Muscle layer of colon (tissue), 2 donors: ENCODE data around the gene MPRIP.

Source experiments
- H3K27ac ChIP-seq: one replicate; pipeline ENCODE4 v1.7.0; 2013; ENCODE audit warnings: low read depth, mild to moderate bottlenecking, low read length, moderate library complexity
- H3K27me3 ChIP-seq, 2 donors: one replicate each; pipeline ENCODE4 v1.7.0; 2013; ENCODE audit warnings: low read length in 2 of 2, mild to moderate bottlenecking in 2 of 2; ENCODE audit not compliant: insufficient read depth in 2 of 2, control insufficient read depth in 1 of 2
- H3K36me3 ChIP-seq: one replicate; pipeline ENCODE4 v1.7.0; 2013; ENCODE audit warnings: mild to moderate bottlenecking, low read length; ENCODE audit not compliant: insufficient read depth
- H3K4me1 ChIP-seq: one replicate; pipeline ENCODE4 v1.7.0; 2013; ENCODE audit warnings: mild to moderate bottlenecking, low read length; ENCODE audit not compliant: insufficient read depth
- H3K4me3 ChIP-seq, 2 donors: one replicate each; pipeline ENCODE4 v1.7.0; 2013; ENCODE audit warnings: low read length in 2 of 2, low read depth in 1 of 2, mild to moderate bottlenecking in 1 of 2, moderate library complexity in 1 of 2
- H3K9ac ChIP-seq: one replicate; pipeline ENCODE4 v1.7.0; 2013; ENCODE audit warnings: low read length
- H3K9me3 ChIP-seq: one replicate; pipeline ENCODE4 v1.7.0; 2013; ENCODE audit warnings: mild to moderate bottlenecking, low read length
- donor health status: abdominal sarcoma.
- donor health status: Adenocarcinoma of cecum.

Gene MPRIP

DNA sequence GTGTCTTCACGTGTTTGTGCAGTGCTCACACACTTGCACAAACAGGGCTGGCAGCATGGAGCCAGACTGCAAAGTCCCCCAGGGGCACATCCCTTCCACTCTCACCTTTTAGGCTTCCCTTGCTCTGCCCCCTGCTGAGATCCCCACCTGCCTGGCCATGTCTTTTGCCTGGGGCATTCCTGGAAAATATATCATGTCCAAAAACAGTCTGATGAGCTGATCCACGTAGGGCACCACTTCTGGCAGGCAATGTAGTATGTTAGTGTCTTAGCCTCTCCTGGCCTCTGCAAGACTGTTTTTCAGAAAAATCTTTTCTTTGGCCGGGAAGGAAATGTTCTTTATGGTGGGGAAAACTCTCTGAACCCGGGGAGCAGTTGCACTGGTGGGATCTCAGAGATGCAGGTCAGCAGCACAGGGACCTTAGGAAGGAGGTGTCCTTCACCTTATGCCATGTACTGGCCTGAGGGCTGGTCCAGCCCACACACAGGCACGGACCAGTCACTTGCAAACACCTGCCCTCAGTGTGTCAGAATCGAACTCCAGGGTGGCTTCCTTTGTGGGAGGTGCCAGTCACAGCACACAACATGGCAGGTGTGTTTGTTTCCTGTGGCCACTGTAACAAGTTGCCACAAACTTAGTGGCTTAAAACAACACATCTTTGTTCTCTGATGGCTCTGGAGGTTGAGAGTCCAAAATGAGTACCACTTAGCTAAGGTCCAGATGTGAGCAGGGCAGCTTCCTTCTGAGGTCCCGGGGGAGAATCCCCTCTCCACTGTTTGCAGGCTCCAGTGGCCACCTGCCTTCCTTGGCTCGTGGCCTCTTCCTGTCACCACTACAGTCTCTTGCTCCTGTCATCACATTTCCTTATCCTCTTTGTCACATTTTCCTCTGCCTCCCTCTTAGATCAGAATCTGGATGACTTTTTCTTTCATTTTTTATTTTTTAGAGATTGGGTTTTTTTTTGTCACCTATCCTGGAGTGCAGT lies 46.6 kb downstream of the MPRIP start:
- H3K4me3 ChIP-seq = no peak overlapping the region

GRCh38 chr17:17089796-17090641 lies 47.8 kb downstream of the MPRIP start:
- H3K9ac ChIP-seq = no peak overlapping the region
- H3K4me1 ChIP-seq = peaks cover 16% of the 10 kb centered on the region
- no peaks in the 10 kb centered on the region for H3K9me3 ChIP-seq
- H3K36me3 ChIP-seq = peaks cover 11% of the 10 kb centered on the region
- no peaks in the 10 kb centered on the region for H3K27me3 ChIP-seq
- H3K27ac ChIP-seq = no peak overlapping the region
- no peak overlapping the region for H3K4me3 ChIP-seq

More for the DNA sequence above, 46.6 kb downstream of the MPRIP start:
- H3K9ac ChIP-seq = no peak overlapping the region
- no peaks in the 10 kb centered on the region for H3K27me3 ChIP-seq
- peaks cover 17% of the 10 kb centered on the region for H3K36me3 ChIP-seq
- no peaks in the 10 kb centered on the region for H3K9me3 ChIP-seq
- H3K27ac ChIP-seq = no peak overlapping the region
- H3K4me1 ChIP-seq = peaks cover 16% of the 10 kb centered on the region

- Histone ChIP-seq H3K4me1 (peaks cover 16% of the 10 kb centered on the region), H3K9ac (no peak overlapping the region), H3K4me3 (no peak overlapping the region), H3K27me3 (no peaks in the 10 kb centered on the region), H3K36me3 (peaks cover 11% of the 10 kb centered on the region), H3K9me3 (no peaks in the 10 kb centered on the region), H3K27ac (no peak overlapping the region)
Observed at GRCh38 chr17:17090642-17091103, 48.4 kb downstream of the MPRIP start.

- Histone ChIP-seq H3K36me3 (peaks cover 11% of the 10 kb centered on the region), H3K4me1 (peaks cover 16% of the 10 kb centered on the region), H3K9ac (no peak overlapping the region), H3K27me3 (no peaks in the 10 kb centered on the region), H3K4me3 (no peak overlapping the region), H3K27ac (no peak overlapping the region), H3K9me3 (no peaks in the 10 kb centered on the region)
Observed at GRCh38 chr17:17091276-17091675, 49.0 kb downstream of the MPRIP start.

- H3K27me3 ChIP-seq = no peaks in the 10 kb centered on the region
- no peak overlapping the region for H3K4me3 ChIP-seq
- H3K36me3 ChIP-seq = peaks cover 11% of the 10 kb centered on the region
- no peaks in the 10 kb centered on the region for H3K9me3 ChIP-seq
- H3K4me1 ChIP-seq = peaks cover 24% of the 10 kb centered on the region
- H3K27ac ChIP-seq = no peak overlapping the region
- no peak overlapping the region for H3K9ac ChIP-seq
Observed at GRCh38 chr17:17091856-17092756, 49.8 kb downstream of the MPRIP start.

- Histone ChIP-seq H3K27me3 (no peaks in the 10 kb centered on the region), H3K27ac (no peak overlapping the region), H3K9me3 (no peaks in the 10 kb centered on the region), H3K36me3 (peaks cover 5% of the 10 kb centered on the region), H3K9ac (no peak overlapping the region), H3K4me1 (peaks cover 36% of the 10 kb centered on the region), H3K4me3 (no peak overlapping the region)
Observed at GRCh38 chr17:17093764-17094163, 51.5 kb downstream of the MPRIP start.

GRCh38 chr17:17096438-17097178 lies 54.4 kb downstream of the MPRIP start:
- Histone ChIP-seq H3K27ac (no peak overlapping the region), H3K4me1 (peaks cover 43% of the 10 kb centered on the region), H3K9me3 (no peaks in the 10 kb centered on the region)

GRCh38 chr17:17097763-17098345 lies 55.6 kb downstream of the MPRIP start:
- Histone ChIP-seq H3K4me1 (peaks cover 33% of the 10 kb centered on the region), H3K27me3 (no peaks in the 10 kb centered on the region), H3K4me3 (no peak overlapping the region), H3K36me3 (no peaks in the 10 kb centered on the region), H3K27ac (peak overlapping the region; percentile 37), H3K9ac (no peak overlapping the region), H3K9me3 (no peaks in the 10 kb centered on the region)

More at GRCh38 chr17:17096438-17097178, 54.4 kb downstream of the MPRIP start:
- Histone ChIP-seq H3K9ac (no peak overlapping the region), H3K4me3 (no peak overlapping the region), H3K27me3 (no peaks in the 10 kb centered on the region), H3K36me3 (no peaks in the 10 kb centered on the region)

GRCh38 chr17:17098551-17099179 lies 56.4 kb downstream of the MPRIP start:
- H3K4me3 ChIP-seq = no peak overlapping the region
- peak overlapping the region; percentile 37 for H3K27ac ChIP-seq
- no peaks in the 10 kb centered on the region for H3K36me3 ChIP-seq
- no peak overlapping the region for H3K9ac ChIP-seq
- no peaks in the 10 kb centered on the region for H3K27me3 ChIP-seq
- H3K9me3 ChIP-seq = no peaks in the 10 kb centered on the region
- H3K4me1 ChIP-seq = peaks cover 27% of the 10 kb centered on the region

GRCh38 chr17:17102176-17102575 lies 59.9 kb downstream of the MPRIP start:
- no peak overlapping the region for H3K9ac ChIP-seq
- peaks cover 6% of the 10 kb centered on the region for H3K36me3 ChIP-seq
- H3K27ac ChIP-seq = no peak overlapping the region
- H3K9me3 ChIP-seq = no peaks in the 10 kb centered on the region
- no peaks in the 10 kb centered on the region for H3K27me3 ChIP-seq
- H3K4me1 ChIP-seq = peaks cover 33% of the 10 kb centered on the region
- no peak overlapping the region for H3K4me3 ChIP-seq
